IMR-90 (cell line): ENCODE data around the gene TANGO2. TPM values are rescaled to one million over a fixed set of nuclear protein-coding genes. Genes with fewer than 3 reads are reported as not detected.

ENCODE experiments used
- ATAC-seq: fragments of 200-7000 bp; cut with Tn5 transposase; 2 replicates; pipeline ENCODE4 v1.9.1; 2020; ENCODE audit warnings: low read depth, mild to moderate bottlenecking, moderate library complexity
- BruUV-seq: library from RNA; stranded (reverse); fragments of 400-500 nt; replicated peaks from 2 replicates; lab custom pipeline; 2021; lab: Mats Ljungman, UMichigan
- CTCF ChIA-PET: fragments of 300-600 bp; formaldehyde crosslinking; extraction: SDS; loops from one replicate; lab custom pipeline; 2021; ENCODE audit warnings: antibody characterized with exemption; lab: Yijun Ruan, JAX
- POLR2A ChIA-PET: fragments of 300-600 bp; sonication (Branson Sonifier 250); formaldehyde crosslinking; loops from one replicate; lab custom pipeline; 2022; ENCODE audit warnings: antibody characterized with exemption; ENCODE audit not compliant: unreplicated experiment; lab: Charles Lee
- DNase-seq: peaks from one replicate; pipeline ENCODE4 v3.0.0; 2013
- H2AFZ ChIP-seq: replicated peaks from 2 replicates; pipeline ENCODE3; 2013; ENCODE audit warnings: low read length, mild to moderate bottlenecking; ENCODE audit not compliant: poor library complexity
- H2AK5ac ChIP-seq: 2 replicates; pipeline ENCODE4 v1.6.1; 2013; ENCODE audit warnings: low read depth, low read length, inconsistent platforms
- H2AK9ac ChIP-seq: replicated peaks from 2 replicates; pipeline ENCODE3; 2013; ENCODE audit warnings: mild to moderate bottlenecking, low read depth, low read length, moderate library complexity; ENCODE audit not compliant: poor library complexity
- H2BK120ac ChIP-seq: 2 replicates; pipeline ENCODE4 v1.6.1; 2013; ENCODE audit warnings: low read depth, low read length, inconsistent platforms
- H2BK15ac ChIP-seq: 3 replicates; pipeline ENCODE4 v1.6.1; 2013; ENCODE audit warnings: low read depth, low read length, inconsistent platforms
- H2BK20ac ChIP-seq: 2 replicates; pipeline ENCODE4 v1.6.1; 2013; ENCODE audit warnings: low read depth, mild to moderate bottlenecking, inconsistent platforms, low read length, moderate library complexity
- H2BK5ac ChIP-seq: 2 replicates; pipeline ENCODE4 v1.6.1; 2013; ENCODE audit warnings: mild to moderate bottlenecking, low read depth, low read length, inconsistent platforms; ENCODE audit not compliant: poor library complexity, severe bottlenecking
- H3K14ac ChIP-seq: replicated peaks from 2 replicates; pipeline ENCODE4 v1.6.1; 2013; ENCODE audit warnings: low read depth, low read length, inconsistent platforms
- H3K18ac ChIP-seq: 2 replicates; pipeline ENCODE4 v1.6.1; 2013; ENCODE audit warnings: low read depth, low read length, control low read depth
- H3K23ac ChIP-seq: 2 replicates; pipeline ENCODE4 v1.6.1; 2013; ENCODE audit warnings: low read depth, low read length, inconsistent platforms
- H3K27ac ChIP-seq: 2 replicates; pipeline ENCODE4 v1.5.1; 2013; ENCODE audit warnings: mild to moderate bottlenecking, control low read depth, low read length; ENCODE audit not compliant: insufficient read depth
- H3K27me3 ChIP-seq: 2 replicates; pipeline ENCODE4 v1.6.1; 2013; ENCODE audit warnings: low read length; ENCODE audit not compliant: control insufficient read depth, insufficient read depth
- H3K36me3 ChIP-seq: 2 replicates; pipeline ENCODE4 v1.6.1; 2013; ENCODE audit warnings: low read length, mixed read lengths; ENCODE audit not compliant: control insufficient read depth, insufficient read depth
- H3K4ac ChIP-seq: 2 replicates; pipeline ENCODE4 v1.6.1; 2013; ENCODE audit warnings: low read depth, low read length, inconsistent platforms
- H3K4me1 ChIP-seq: 2 replicates; pipeline ENCODE4 v1.6.1; 2013; ENCODE audit warnings: low read length, mixed read lengths; ENCODE audit not compliant: control insufficient read depth, insufficient read depth
- H3K4me2 ChIP-seq: 2 replicates; pipeline ENCODE4 v1.6.1; 2013; ENCODE audit warnings: low read depth, mild to moderate bottlenecking, control low read depth, low read length, moderate library complexity
- H3K4me3 ChIP-seq: 2 replicates; pipeline ENCODE4 v1.5.1; 2013; ENCODE audit warnings: low read depth, mild to moderate bottlenecking, control low read depth, low read length, moderate library complexity; ENCODE audit not compliant: insufficient read depth
- H3K56ac ChIP-seq: 2 replicates; pipeline ENCODE4 v1.6.1; 2013; ENCODE audit warnings: low read length, inconsistent platforms; ENCODE audit not compliant: insufficient read depth; ENCODE audit errors: extremely low read depth
- H3K79me1 ChIP-seq, 2 experiments: 2 replicates each; pipeline ENCODE4 v1.6.1; 2013; ENCODE audit warnings: low read length in 2 of 2, inconsistent platforms in 1 of 2, low read depth in 1 of 2
- H3K9ac ChIP-seq: 2 replicates; pipeline ENCODE4 v1.6.1; 2013; ENCODE audit warnings: low read depth, low read length, control low read depth
- H3K9me1 ChIP-seq: 2 replicates; pipeline ENCODE4 v1.6.1; 2013; ENCODE audit warnings: low read length, inconsistent platforms; ENCODE audit not compliant: insufficient read depth
- H3K9me3 ChIP-seq: 2 replicates; pipeline ENCODE4 v1.6.1; 2013; ENCODE audit warnings: low read length; ENCODE audit not compliant: control insufficient read depth, insufficient read depth
- H4K20me1 ChIP-seq: 2 replicates; pipeline ENCODE4 v1.6.1; 2013; ENCODE audit warnings: low read length, inconsistent platforms; ENCODE audit not compliant: insufficient read depth
- H4K5ac ChIP-seq: 2 replicates; pipeline ENCODE4 v1.6.1; 2013; ENCODE audit warnings: mild to moderate bottlenecking, low read depth, low read length, control low read depth
- H4K8ac ChIP-seq, 2 experiments: 2 replicates each; pipeline ENCODE4 v1.6.1; 2013; ENCODE audit warnings: low read depth in 2 of 2, low read length in 2 of 2, control low read depth in 1 of 2, inconsistent platforms in 1 of 2
- H4K91ac ChIP-seq: 2 replicates; pipeline ENCODE4 v1.6.1; 2013; ENCODE audit warnings: low read depth, low read length, inconsistent platforms; ENCODE audit not compliant: insufficient read depth
- CHD1 ChIP-seq: IDR thresholded peaks from 2 replicates; pipeline ENCODE4 v1.6.1; 2012; ENCODE audit warnings: low read depth, low read length, improper control_type of control experiment
- MAFK ChIP-seq: IDR thresholded peaks from 2 replicates; pipeline ENCODE4 v1.6.1; 2012; ENCODE audit warnings: low read depth, low read length, improper control_type of control experiment
- MAZ ChIP-seq: IDR thresholded peaks from 2 replicates; pipeline ENCODE4 v1.6.1; 2012; ENCODE audit warnings: low read depth, mild to moderate bottlenecking, low read length, improper control_type of control experiment, moderate library complexity, borderline replicate concordance
- NFE2L2 ChIP-seq: fragments of 150-350 bp; IDR thresholded peaks from 2 replicates; pipeline ENCODE4 v1.6.1; 2016; ENCODE audit warnings: low read depth, mild to moderate bottlenecking, low read length
- POLR2A ChIP-seq: IDR thresholded peaks from 2 replicates; pipeline ENCODE4 v1.6.1; 2012; ENCODE audit warnings: mild to moderate bottlenecking, low read depth, low read length
- WGBS, 2 experiments: methylation state at CpG; one replicate each; pipeline versions ENCODE4 v1.1.5 to v1.1.7; 2013; ENCODE audit warnings: missing lambda C conversion rate in 2 of 2; ENCODE audit not compliant: insufficient read length in 1 of 2; ENCODE audit errors: extremely low coverage in 2 of 2; 5-methylcytosine and 5-hydroxymethylcytosine counted together
- dilution Hi-C: fragments of 300-500 bp; cut with HindIII; formaldehyde crosslinking; loops from one replicate; pipeline ENCODE4 v1.14.3; 2018; ENCODE audit warnings: low sequenced_read_pairs; ENCODE audit not compliant: unreplicated experiment
- in situ Hi-C: fragments of 300-500 bp; cut with MboI; formaldehyde crosslinking; loops from 3 replicates; pipeline ENCODE4 v1.14.3; 2019; ENCODE audit warnings: low sequenced_read_pairs, inconsistent platforms, mixed read lengths
- intact Hi-C: fragments of 100-400 bp; cut with micrococcal nuclease; formaldehyde crosslinking; loops from 2 replicates; pipeline ENCODE4 v1.10.0; 2022
- polyA plus RNA-seq, 3 experiments: library from polyadenylated mRNA; depleted of rRNA; stranded (reverse); fragments of >200 nt; gene quantifications; 2 replicates each; pipeline ENCODE4 v1.2.3, GENCODE V29; 2012; ENCODE audit warnings: low replicate concordance in 1 of 3
- total RNA-seq: library from RNA; depleted of rRNA; stranded (reverse); fragments of >200 nt; gene quantifications from 2 replicates; pipeline ENCODE4 v1.2.3, GENCODE V29; 2012
- TF ChIP-seq, protein P1 (sequence below): conservative IDR thresholded peaks from 2 replicates; pipeline ENCODE4 v1.5.1; 2012; ENCODE audit warnings: mild to moderate bottlenecking, low read depth, low read length, improper control_type of control experiment

The TANGO2 gene
- total and polyA plus RNA-seq, 2 of the 4 experiments (the other 2 are of a cell fraction) = 45.1 to 75.1 TPM

DNA sequence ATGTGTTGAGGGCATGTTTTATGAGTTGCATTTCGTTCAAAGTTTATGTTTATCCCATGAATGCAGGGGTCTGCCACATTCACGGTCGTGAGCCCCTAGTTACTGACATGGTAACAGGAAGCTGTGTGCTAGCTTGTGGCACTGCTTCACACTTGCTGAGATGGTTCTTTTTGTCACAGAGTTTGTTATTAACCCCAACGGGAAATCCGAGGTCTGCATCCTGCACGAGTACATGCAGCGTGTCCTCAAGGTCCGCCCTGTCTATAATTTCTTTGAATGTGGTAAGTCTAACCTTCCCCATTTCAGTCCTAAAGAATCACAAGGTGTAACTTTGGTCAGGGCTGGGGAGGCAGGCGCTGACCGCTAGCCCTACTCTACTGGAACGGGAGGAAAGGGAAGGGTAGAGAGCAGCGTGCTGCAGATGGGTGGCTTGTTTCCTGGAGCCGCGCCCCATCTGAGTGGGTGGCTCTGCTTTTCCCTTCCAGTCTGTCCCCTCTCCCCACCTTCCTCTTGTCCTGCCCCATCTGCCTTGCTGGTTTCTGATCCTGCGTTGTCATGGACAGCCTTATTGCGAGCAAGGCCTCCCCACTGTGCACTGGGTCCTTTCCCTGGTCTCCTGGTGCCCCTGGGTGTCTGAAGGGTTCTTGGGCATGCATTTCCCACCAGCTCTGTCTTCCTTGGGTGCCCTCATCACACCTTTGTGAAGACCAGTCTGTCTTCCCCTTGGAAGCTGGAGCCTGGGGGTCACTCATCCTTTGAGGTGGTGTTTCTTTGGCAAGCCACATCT lies 71.0 kb downstream of the TANGO2 start:
- peaks cover 83% of the 10 kb centered on the region for H3K36me3 ChIP-seq
- peaks cover 2% of the 10 kb centered on the region; the same call in 1 of the 2 replicates for H3K9me1 ChIP-seq
- H2AK5ac ChIP-seq = no peak overlapping the region
- no peaks in the 10 kb centered on the region for H3K9me3 ChIP-seq
- POLR2A ChIA-PET = no interaction called here
- H3K56ac ChIP-seq = no peak overlapping the region
- ATAC-seq (no peak), DNase-seq (no peak)
- no peak overlapping the region for H3K4me3 ChIP-seq
- no peak overlapping the region for H4K91ac ChIP-seq
- WGBS, 2 experiments = 100% methylated on average over 1 of the region's 16 CpGs; no CpG with 5 or more reads in 1 of the 2 experiments
- peaks cover 40 to 81% of the 10 kb centered on the region in 2 experiments for H3K79me1 ChIP-seq
- H3K14ac ChIP-seq = no peak overlapping the region
- H2AK9ac ChIP-seq = no peak overlapping the region
- dilution Hi-C loops (no loop called here), in situ Hi-C loops (no loop called here), intact Hi-C loops (no loop called here)
- H4K5ac ChIP-seq = no peak overlapping the region
- CTCF ChIA-PET = no interaction called here
- H3K23ac ChIP-seq = no peak overlapping the region
- BruUV-seq = no TSS peak
- H4K20me1 ChIP-seq = peaks cover 46% of the 10 kb centered on the region
- TF ChIP-seq, protein P1, sequence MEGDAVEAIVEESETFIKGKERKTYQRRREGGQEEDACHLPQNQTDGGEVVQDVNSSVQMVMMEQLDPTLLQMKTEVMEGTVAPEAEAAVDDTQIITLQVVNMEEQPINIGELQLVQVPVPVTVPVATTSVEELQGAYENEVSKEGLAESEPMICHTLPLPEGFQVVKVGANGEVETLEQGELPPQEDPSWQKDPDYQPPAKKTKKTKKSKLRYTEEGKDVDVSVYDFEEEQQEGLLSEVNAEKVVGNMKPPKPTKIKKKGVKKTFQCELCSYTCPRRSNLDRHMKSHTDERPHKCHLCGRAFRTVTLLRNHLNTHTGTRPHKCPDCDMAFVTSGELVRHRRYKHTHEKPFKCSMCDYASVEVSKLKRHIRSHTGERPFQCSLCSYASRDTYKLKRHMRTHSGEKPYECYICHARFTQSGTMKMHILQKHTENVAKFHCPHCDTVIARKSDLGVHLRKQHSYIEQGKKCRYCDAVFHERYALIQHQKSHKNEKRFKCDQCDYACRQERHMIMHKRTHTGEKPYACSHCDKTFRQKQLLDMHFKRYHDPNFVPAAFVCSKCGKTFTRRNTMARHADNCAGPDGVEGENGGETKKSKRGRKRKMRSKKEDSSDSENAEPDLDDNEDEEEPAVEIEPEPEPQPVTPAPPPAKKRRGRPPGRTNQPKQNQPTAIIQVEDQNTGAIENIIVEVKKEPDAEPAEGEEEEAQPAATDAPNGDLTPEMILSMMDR = no peak
- TF ChIP-seq MAFK (no peak), NFE2L2 (no peak), POLR2A (no peak), CHD1 (no peak), MAZ (no peak)
- no peak overlapping the region for H3K9ac ChIP-seq
- no peak overlapping the region for H3K27ac ChIP-seq
- H3K18ac ChIP-seq = no peak overlapping the region
- H2AFZ ChIP-seq = no peak overlapping the region
- H3K4me1 ChIP-seq = peaks cover 4% of the 10 kb centered on the region; the same call in 1 of the 2 replicates
- no peaks in the 10 kb centered on the region for H3K27me3 ChIP-seq
- H2BK20ac ChIP-seq = no peak overlapping the region
- H3K4ac ChIP-seq = no peak overlapping the region
- H2BK5ac ChIP-seq = no peak overlapping the region
- H2BK15ac ChIP-seq = no peak overlapping the region
- H2BK120ac ChIP-seq = no peak overlapping the region
- no peak overlapping the region for H4K8ac ChIP-seq
- H3K4me2 ChIP-seq = no peak overlapping the region
